Cardiac muscle cell (in vitro differentiated cells and primary cell): ENCODE data around the gene HSCB. TPM values are rescaled to one million over a fixed set of nuclear protein-coding genes. Genes with fewer than 3 reads are reported as not detected.
A peak's percentile ranks its signal among the peaks of the same experiment; 100 is the strongest.
"Not testable (repeated sequence)": the region's sequence is repeated elsewhere in the genome, so short reads cannot be mapped to it uniquely, and the experiment has no call there.

Experiments
- DNase-seq, 2 donors: peaks; one replicate each; pipeline versions ENCODE4 v3.0.0 to v3.0.0-alpha.2; 2010 to 2017; ENCODE audit warnings: low read depth in 1 of 2, low spot score in 1 of 2
- H3K27ac ChIP-seq: fragments of 200-600 bp; sonication (generic); 2 replicates; pipeline ENCODE4 v1.5.1; 2016
- H3K27me3 ChIP-seq: fragments of 200-600 bp; sonication (generic); 2 replicates; pipeline ENCODE4 v1.6.0; 2016; ENCODE audit warnings: control low read depth
- H3K36me3 ChIP-seq: fragments of 200-600 bp; sonication (generic); 2 replicates; pipeline ENCODE4 v1.5.1; 2016; ENCODE audit warnings: control low read depth
- H3K4me1 ChIP-seq: fragments of 200-600 bp; sonication (generic); 2 replicates; pipeline ENCODE4 v1.8.1; 2017; ENCODE audit warnings: low read depth, mild to moderate bottlenecking, mixed run types
- H3K4me3 ChIP-seq: fragments of 200-600 bp; sonication (generic); 2 replicates; pipeline ENCODE4 v1.5.1; 2016; ENCODE audit warnings: mild to moderate bottlenecking
- H3K9me3 ChIP-seq: fragments of 200-600 bp; sonication (generic); 2 replicates; pipeline ENCODE4 v1.5.1; 2017; ENCODE audit warnings: low read depth, mild to moderate bottlenecking, control low read depth
- polyA plus RNA-seq: library from polyadenylated mRNA; unstranded; fragments of >200 nt; fragmentation: Nextera tagmentation; extraction: Ambion mirVana; gene quantifications from 2 replicates; pipeline ENCODE4 v1.2.1, GENCODE V29; 2016
- total RNA-seq: library from RNA; depleted of rRNA; stranded (reverse); fragments of >200 nt; gene quantifications from 2 replicates; pipeline ENCODE4 v1.2.3, GENCODE V29; 2016
- TF ChIP-seq, protein P1 (sequence below): IDR thresholded peaks from 2 replicates; pipeline ENCODE4 v1.5.1; 2012; ENCODE audit warnings: low read depth, mild to moderate bottlenecking, low read length

HSCB gene
- total and polyA plus RNA-seq, 2 experiments from 2014 or later: 21.5 to 27.0 TPM

DNA sequence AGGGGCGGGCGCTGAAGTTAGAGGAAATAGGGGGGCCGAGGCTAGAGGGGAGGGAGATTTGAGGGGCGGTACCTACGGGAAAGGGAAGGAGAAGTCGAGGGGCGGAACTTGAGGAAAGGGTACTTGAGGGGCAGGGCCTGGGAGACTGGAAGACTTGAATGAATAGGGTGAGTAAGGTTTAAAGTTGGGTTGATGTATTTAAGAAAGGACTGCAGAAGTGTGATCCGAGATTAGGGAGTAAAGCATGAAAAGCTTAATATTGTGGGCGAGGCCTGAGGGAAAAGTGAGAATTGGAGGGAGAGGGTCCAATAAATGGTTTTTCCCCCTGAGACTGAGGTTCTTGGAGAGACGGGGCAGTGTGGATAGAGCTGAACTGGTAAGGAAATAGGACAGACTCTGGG is 723 bp downstream of the HSCB start:
- TF ChIP-seq, protein P1, sequence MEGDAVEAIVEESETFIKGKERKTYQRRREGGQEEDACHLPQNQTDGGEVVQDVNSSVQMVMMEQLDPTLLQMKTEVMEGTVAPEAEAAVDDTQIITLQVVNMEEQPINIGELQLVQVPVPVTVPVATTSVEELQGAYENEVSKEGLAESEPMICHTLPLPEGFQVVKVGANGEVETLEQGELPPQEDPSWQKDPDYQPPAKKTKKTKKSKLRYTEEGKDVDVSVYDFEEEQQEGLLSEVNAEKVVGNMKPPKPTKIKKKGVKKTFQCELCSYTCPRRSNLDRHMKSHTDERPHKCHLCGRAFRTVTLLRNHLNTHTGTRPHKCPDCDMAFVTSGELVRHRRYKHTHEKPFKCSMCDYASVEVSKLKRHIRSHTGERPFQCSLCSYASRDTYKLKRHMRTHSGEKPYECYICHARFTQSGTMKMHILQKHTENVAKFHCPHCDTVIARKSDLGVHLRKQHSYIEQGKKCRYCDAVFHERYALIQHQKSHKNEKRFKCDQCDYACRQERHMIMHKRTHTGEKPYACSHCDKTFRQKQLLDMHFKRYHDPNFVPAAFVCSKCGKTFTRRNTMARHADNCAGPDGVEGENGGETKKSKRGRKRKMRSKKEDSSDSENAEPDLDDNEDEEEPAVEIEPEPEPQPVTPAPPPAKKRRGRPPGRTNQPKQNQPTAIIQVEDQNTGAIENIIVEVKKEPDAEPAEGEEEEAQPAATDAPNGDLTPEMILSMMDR: no peak
- Histone ChIP-seq H3K27ac (peak overlapping the region; percentile 94), H3K27me3 (no peaks in the 10 kb centered on the region), H3K4me3 (peak overlapping the region; percentile 66), H3K36me3 (peaks cover 14% of the 10 kb centered on the region), H3K9me3 (no peaks in the 10 kb centered on the region), H3K4me1 (peaks cover 3% of the 10 kb centered on the region)
- DNase-seq: no peak

- no peaks in the 10 kb centered on the region for H3K9me3 ChIP-seq
- no peak overlapping the region for H3K27ac ChIP-seq
- no peak for DNase-seq
Observed at GRCh38 chr22:28743852-28744251, 2.0 kb downstream of the HSCB start.

DNA sequence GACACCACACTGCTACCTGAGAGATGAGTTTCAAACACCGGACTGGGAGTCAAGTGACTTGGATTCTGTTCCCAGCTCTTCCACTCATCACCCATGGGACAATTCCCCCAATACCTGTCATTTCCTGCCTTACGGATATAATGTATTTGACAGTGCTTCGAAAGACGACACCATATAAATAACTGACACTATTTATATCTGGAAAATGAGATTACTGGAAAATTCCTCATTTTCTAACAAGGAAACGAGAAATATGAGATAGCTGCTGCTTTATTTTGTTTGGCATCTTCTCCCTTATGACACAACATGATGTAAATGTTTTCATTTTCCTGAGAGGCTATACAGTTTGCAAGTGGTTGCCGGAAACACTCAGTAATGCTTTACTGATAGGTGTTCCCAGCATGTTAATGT is 8.6 kb downstream of the HSCB start:
- no peak overlapping the region for H3K4me3 ChIP-seq
- TF ChIP-seq, protein P1: no peak
- peaks cover 12% of the 10 kb centered on the region for H3K36me3 ChIP-seq
- no peaks in the 10 kb centered on the region for H3K4me1 ChIP-seq
- no peaks in the 10 kb centered on the region for H3K9me3 ChIP-seq
- no peaks in the 10 kb centered on the region for H3K27me3 ChIP-seq
- DNase-seq: peak in 1 of 2 donors; percentile 84
- H3K27ac ChIP-seq: no peak overlapping the region

More at GRCh38 chr22:28743852-28744251, 2.0 kb downstream of the HSCB start:
- Histone ChIP-seq H3K4me1 (no peaks in the 10 kb centered on the region), H3K27me3 (no peaks in the 10 kb centered on the region), H3K4me3 (no peak overlapping the region), H3K36me3 (peaks cover 14% of the 10 kb centered on the region)
- TF ChIP-seq, protein P1: no peak

- not testable (repeated sequence) for DNase-seq, H3K4me1 ChIP-seq, H3K27ac ChIP-seq, H3K4me3 ChIP-seq, H3K36me3 ChIP-seq, H3K27me3 ChIP-seq, H3K9me3 ChIP-seq
Observed at GRCh38 chr22:28754512-28754911, 12.7 kb downstream of the HSCB start.

GRCh38 chr22:28759861-28760560 is 18.2 kb downstream of the HSCB start:
- Histone ChIP-seq H3K9me3 (no peaks in the 10 kb centered on the region), H3K27ac (no peak overlapping the region), H3K36me3 (no peaks in the 10 kb centered on the region), H3K4me3 (no peak overlapping the region), H3K4me1 (no peaks in the 10 kb centered on the region), H3K27me3 (no peaks in the 10 kb centered on the region)
- DNase-seq: no peak
- TF ChIP-seq, protein P1: no peak

DNA sequence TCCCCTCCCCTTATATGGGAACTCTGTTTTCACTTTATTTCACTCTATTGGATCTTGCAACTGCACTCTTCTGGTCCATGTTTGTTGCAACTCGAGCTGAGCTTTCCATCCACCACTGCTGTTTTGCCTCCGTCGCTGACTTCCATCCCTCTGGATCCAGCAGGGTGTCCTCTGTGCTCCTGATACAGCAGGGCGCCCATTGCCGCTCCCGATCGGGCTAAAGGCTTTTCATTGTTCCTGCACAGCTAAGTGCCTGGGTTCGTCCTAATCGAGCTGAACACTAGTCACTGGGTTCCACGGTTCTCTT is 19.6 kb downstream of the HSCB start:
- Histone ChIP-seq H3K4me3 (no peak overlapping the region), H3K27ac (no peak overlapping the region), H3K9me3 (no peaks in the 10 kb centered on the region), H3K27me3 (no peaks in the 10 kb centered on the region), H3K4me1 (no peaks in the 10 kb centered on the region), H3K36me3 (no peaks in the 10 kb centered on the region)
- no peak for DNase-seq
- TF ChIP-seq, protein P1: no peak

DNA sequence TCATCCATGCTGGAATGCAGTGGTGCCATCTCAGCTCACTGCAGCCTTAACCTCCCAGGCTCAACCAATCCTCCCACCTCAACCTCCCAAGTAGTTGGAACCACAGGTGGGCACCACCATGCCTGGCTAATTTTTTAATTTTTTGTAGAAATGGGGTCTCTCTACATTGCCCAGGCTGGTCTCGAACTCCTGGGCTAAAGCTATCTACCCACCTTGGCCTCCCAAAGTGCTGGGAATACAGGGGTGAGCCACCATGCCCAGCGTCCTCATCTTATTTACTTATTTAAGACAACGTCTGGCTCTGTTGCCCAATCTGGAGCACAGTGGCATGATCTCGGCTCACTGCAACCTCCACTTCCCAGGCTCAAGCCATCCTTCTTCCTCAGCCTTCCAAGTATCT is 20.2 kb downstream of the HSCB start:
- not testable (repeated sequence) for H3K27me3 ChIP-seq, H3K27ac ChIP-seq, DNase-seq, H3K4me3 ChIP-seq, H3K4me1 ChIP-seq, H3K9me3 ChIP-seq, H3K36me3 ChIP-seq
